ENCODE data around the gene HECW1.

DNA sequence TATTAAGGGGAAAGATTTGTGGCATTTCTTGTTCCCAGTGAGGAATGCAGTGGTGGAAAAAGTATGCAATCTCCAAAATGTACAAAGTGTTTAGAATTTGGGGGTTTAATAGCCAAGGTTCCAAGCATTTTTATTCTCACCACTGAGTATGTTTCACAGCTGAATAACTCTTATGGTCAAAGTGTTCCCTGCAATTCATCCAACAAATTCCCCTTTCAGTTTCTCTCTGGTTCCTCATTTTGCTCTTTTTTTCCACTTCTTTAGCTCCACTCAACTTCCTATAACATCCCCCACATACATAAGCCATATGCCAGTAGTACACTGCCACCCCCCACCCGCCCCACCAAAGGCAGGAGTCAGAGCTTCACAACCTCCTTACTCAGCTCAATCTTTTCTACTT lies 4.6 kb downstream of the HECW1 start:
- TF ChIP-seq, protein P1, sequence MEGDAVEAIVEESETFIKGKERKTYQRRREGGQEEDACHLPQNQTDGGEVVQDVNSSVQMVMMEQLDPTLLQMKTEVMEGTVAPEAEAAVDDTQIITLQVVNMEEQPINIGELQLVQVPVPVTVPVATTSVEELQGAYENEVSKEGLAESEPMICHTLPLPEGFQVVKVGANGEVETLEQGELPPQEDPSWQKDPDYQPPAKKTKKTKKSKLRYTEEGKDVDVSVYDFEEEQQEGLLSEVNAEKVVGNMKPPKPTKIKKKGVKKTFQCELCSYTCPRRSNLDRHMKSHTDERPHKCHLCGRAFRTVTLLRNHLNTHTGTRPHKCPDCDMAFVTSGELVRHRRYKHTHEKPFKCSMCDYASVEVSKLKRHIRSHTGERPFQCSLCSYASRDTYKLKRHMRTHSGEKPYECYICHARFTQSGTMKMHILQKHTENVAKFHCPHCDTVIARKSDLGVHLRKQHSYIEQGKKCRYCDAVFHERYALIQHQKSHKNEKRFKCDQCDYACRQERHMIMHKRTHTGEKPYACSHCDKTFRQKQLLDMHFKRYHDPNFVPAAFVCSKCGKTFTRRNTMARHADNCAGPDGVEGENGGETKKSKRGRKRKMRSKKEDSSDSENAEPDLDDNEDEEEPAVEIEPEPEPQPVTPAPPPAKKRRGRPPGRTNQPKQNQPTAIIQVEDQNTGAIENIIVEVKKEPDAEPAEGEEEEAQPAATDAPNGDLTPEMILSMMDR (IDR thresholded peaks at IDR 0.05) = no peak
- no peak for TF ChIP-seq EZH2 (IDR thresholded peaks at IDR 0.05; ENCODE audit: borderline replicate concordance, insufficient read depth, low read depth, low read length, poor library complexity, severe bottlenecking)

Measured in B cell (primary cell).